Measurements from ENCODE around the gene SGSM2. TPM values are rescaled to one million over a fixed set of nuclear protein-coding genes. Genes with fewer than 3 reads are reported as not detected.

SGSM2 gene
- total RNA-seq, 2 experiments from 2014 or later: 46.4 to 57.0 TPM

DNA sequence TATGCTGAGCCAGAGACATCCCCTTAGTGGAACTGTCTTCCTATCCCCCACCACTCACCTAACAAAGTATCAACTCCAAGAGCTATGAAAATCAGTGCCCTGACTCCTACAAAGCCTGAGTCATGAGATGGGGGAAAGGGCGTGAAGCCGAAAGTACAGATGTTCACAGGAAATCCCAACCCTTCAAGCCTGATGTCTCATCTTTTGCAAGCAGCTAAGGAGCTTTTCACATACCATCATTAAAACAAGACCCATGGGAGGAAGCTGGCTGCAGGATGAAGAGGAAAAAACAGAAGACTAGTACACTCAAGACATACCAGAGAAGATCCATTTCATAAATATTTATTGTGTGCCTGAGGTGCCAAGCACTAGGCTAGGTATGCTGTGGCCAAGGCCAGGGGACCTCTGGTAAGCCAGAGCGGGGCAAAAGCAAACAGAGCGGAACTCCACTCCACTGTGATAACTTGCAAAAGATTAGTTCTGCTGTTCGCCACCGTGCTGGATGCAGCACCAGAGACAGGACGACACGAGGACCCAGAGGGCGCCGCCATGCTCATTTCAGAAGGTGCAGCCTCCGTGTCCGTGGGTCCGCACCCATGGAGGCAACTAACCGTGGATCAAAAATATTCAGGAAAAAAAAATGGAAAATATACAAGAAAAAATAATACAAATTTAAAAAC, 68.1 kb downstream of the SGSM2 start:
- no peak for DNase-seq
- no peaks in the 10 kb centered on the region for H3K9me3 Mint-ChIP-seq (ENCODE audit: low read depth)
- H3K36me3 Mint-ChIP-seq: no peaks in the 10 kb centered on the region
- CTCF ChIA-PET: interaction anchor here (0.6 to 7.3 kb wide), 4 partner anchors 11 to 322 kb away, joined by 4 to 94 read pairs (median 38); no protein-coding TSS in a partner anchor
- no peak overlapping the region for H3K4me3 Mint-ChIP-seq
- peaks cover 29% of the 10 kb centered on the region for H3K4me1 Mint-ChIP-seq
- ATAC-seq: no peak
- no peaks in the 10 kb centered on the region for H3K27me3 Mint-ChIP-seq
- no peak overlapping the region for H3K27ac Mint-ChIP-seq

DNA sequence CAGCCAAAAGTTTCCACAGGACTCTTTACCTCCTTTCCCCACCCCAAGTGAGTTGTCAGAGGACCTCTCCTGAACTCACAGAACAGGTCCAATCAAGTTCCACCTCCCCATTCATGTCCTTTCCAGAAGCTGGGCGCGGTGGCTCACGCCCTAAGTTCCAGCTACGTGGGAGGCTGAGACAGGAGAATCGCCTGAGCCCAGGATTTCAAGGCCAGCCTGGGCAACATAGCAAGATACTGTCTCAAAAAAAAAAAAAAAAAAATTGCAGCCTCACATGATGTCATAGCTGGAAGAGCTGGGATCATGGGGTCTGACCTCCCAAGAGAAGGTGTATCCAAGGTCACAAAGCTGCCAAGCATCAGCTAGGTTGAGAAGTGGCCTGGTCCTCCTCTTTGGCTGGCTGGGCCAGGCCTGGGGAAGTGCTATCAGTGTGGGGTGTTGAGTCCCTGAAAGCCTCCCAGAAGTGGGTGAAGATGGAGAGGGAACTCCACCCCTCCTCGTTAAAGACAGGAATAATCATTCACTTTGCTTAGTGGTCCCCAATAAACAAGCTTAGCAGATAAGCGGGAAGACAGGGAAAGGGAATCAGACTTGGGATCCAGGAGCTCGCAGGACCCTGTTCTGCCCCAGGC, 69.1 kb downstream of the SGSM2 start:
- Mint-ChIP-seq H3K27ac (peak overlapping the region; percentile 2), H3K4me3 (no peak overlapping the region)
- CTCF ChIA-PET: interaction anchor here (2.0 to 7.3 kb wide), 3 partner anchors 10 to 23 kb away, joined by 8 to 70 read pairs (median 30); no protein-coding TSS in a partner anchor

DNA sequence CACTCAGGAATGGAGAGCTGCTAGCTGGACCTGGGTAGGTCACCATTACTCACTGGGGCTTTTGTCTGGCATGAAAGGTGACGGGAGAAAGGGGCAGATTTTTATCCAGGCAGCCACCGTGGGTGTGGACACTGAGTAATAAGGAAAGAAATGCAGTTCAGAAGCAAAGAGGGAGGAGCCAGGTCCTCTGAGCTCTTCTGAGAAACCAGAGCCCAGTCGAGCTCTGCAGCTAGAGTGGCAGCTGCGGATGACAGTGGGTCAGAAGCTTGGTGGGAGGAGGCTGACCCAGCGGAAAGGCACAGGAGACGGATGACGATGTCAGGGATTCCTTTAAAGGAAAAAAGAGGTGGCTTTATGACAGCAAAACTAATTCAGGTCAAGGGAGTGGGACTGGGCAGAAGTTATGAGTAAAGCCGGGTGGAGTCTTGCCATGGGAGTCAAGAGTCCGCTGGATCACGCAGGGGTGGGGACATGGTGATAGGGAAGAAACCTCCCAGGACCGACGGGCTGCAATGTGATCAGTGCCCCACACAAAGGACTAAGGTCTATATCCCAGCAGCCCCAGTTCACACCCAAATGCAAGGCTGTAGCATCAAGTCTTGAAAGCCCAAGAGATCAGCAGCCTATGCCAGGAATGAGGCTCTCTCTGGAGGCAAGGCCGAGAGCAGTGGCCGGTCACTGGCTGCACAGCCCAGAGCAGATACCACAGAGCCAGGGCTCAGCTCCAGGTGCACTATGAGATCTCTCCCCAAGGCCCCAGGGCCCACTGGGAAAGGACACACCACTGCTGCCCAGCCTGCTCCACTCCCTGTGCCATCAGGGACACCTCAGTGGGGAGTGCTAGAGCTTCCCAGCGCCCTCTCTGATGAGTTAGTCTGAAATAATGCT, 69.8 kb downstream of the SGSM2 start:
- CTCF ChIA-PET: interaction anchor here (1.0 to 7.3 kb wide), 4 partner anchors 10 to 24 kb away, joined by 3 to 70 read pairs (median 19); no protein-coding TSS in a partner anchor
- DNase-seq (no peak), ATAC-seq (no peak)
- no peaks in the 10 kb centered on the region for H3K9me3 Mint-ChIP-seq (ENCODE audit: low read depth)
- H3K27ac Mint-ChIP-seq: peak overlapping the region; percentile 40
- H3K27me3 Mint-ChIP-seq: no peaks in the 10 kb centered on the region
- H3K4me1 Mint-ChIP-seq: peaks cover 26% of the 10 kb centered on the region
- H3K36me3 Mint-ChIP-seq: no peaks in the 10 kb centered on the region
- H3K4me3 Mint-ChIP-seq: no peak overlapping the region

More for the DNA sequence above, 69.1 kb downstream of the SGSM2 start:
- Mint-ChIP-seq H3K9me3 (ENCODE audit: low read depth) (no peaks in the 10 kb centered on the region), H3K4me1 (peaks cover 29% of the 10 kb centered on the region), H3K36me3 (no peaks in the 10 kb centered on the region), H3K27me3 (no peaks in the 10 kb centered on the region)
- DNase-seq (no peak), ATAC-seq (no peak)

DNA sequence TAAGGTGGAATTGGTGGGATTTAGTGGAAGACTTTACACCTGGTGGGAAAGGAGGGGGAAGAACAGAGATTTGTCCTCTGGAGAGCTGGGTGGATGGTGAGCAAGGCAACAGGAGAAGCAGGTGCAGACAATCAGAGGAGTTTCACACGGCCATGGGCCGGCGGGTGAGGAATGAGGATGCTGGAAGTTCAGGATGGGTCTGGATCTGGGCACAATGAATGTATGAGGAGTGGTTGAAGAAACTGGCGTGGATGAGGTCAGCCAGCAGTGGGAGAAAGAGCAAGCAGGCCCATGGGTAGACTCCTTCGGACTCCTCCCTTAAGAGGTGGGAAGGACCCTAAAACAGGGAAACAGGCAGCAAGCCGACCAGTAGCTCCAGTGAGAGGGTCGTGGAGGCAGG, 73.7 kb downstream of the SGSM2 start:
- no peaks in the 10 kb centered on the region for H3K9me3 Mint-ChIP-seq (ENCODE audit: low read depth)
- H3K27ac Mint-ChIP-seq: no peak overlapping the region
- CTCF ChIA-PET: interaction anchor here (4.8 kb wide), 1 partner anchor 29 kb away, joined by 48 read pairs; no protein-coding TSS in a partner anchor
- H3K4me3 Mint-ChIP-seq: no peak overlapping the region
- ATAC-seq (no peak), DNase-seq (no peak)
- H3K36me3 Mint-ChIP-seq: peaks cover 3% of the 10 kb centered on the region
- H3K27me3 Mint-ChIP-seq: no peaks in the 10 kb centered on the region
- H3K4me1 Mint-ChIP-seq: peaks cover 9% of the 10 kb centered on the region

DNA sequence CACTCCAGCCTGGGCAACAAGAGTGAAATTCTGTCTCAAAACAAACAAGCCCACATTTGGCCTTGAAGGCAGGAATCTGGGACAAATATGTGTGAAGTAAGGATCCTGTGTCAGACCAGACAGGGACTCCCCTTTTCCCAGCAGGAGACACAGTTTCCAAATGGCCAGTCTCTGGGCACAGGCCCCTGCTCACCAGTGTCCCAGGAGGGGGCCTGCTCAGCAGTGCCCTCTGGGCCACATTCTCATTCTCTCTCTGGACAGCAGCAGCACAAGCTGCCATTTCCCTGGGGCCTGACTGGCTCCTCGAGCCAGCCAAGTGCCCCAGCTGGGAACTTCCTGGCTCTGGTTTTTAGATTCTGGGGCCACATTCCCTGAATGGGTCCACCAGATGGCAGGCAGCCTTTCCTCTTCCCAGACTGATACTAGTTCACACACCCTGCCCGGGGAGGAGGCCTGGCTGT, 75.3 kb downstream of the SGSM2 start:
- Mint-ChIP-seq H3K4me3 (no peak overlapping the region), H3K36me3 (peaks cover 3% of the 10 kb centered on the region), H3K4me1 (peaks cover 5% of the 10 kb centered on the region), H3K9me3 (ENCODE audit: low read depth) (no peaks in the 10 kb centered on the region), H3K27ac (peak overlapping the region; percentile 28), H3K27me3 (no peaks in the 10 kb centered on the region)
- CTCF ChIA-PET: interaction anchor here (1.9 to 4.8 kb wide), 2 partner anchors 10 to 31 kb away, joined by 8 to 48 read pairs; no protein-coding TSS in a partner anchor
- ATAC-seq: no peak
- DNase-seq: no peak

DNA sequence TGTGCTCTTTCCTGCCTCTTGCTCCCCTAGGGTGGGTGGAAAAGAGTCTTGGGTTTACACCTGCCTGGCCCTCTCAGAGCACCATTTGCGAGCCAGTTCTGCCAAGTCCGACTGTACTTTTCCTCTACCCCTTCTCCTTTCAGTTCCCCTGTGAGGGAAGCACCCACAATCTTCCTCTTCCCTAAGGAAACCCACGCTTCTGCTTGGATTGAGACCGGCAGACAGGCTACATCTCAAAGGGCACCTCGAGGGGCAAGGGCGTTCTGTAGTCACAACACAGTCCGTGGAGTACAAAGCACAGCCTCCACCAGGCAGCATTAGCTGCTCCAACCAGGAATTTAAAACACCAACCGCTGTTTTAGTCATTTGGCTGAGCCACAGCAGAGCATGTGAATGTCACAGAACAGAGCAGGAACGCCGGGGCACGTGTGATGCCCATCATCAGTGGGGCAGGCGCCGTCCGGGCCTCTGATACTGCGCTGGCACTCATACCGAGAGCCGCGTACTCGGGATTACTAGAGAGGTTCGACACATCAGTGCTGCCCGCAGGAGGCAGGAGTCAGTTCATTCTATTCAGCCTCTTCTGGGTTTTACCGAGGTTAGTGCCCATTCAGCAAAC, 77.3 kb downstream of the SGSM2 start:
- no peak for DNase-seq
- H3K4me3 Mint-ChIP-seq: no peak overlapping the region
- H3K27me3 Mint-ChIP-seq: no peaks in the 10 kb centered on the region
- CTCF ChIA-PET: interaction anchor here (1.8 to 5.2 kb wide), 5 partner anchors 10 to 170 kb away, joined by 5 to 323 read pairs (median 48); no protein-coding TSS in a partner anchor
- no peak for ATAC-seq
- H3K36me3 Mint-ChIP-seq: peaks cover 3% of the 10 kb centered on the region
- peak overlapping the region; percentile 13 for H3K27ac Mint-ChIP-seq
- no peaks in the 10 kb centered on the region for H3K9me3 Mint-ChIP-seq (ENCODE audit: low read depth)
- H3K4me1 Mint-ChIP-seq: peaks cover 5% of the 10 kb centered on the region

DNA sequence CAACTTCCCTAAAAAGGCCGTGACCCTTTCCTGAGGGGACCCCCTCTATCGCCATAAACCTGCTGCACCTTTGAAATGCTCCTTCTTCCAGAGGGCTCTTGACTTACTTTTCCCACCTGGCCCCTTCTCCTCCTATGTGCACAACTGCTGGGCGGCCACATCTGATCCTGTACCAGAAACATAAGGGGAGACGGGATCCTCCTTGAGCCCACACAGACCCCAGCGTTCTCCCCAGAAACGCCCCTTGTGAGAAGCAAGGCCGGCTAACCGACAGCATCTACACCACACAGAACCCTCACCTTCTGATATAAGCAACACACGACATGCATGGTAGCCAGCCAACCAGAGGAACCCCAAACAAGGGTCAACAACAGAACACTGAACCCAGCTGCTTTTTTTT, 77.8 kb downstream of the SGSM2 start:
- CTCF ChIA-PET: interaction anchor here (1.4 to 5.2 kb wide), 12 partner anchors 10 to 522 kb away, joined by 3 to 323 read pairs (median 7); no protein-coding TSS in a partner anchor
- no peaks in the 10 kb centered on the region for H3K9me3 Mint-ChIP-seq (ENCODE audit: low read depth)
- no peaks in the 10 kb centered on the region for H3K27me3 Mint-ChIP-seq
- peaks cover 5% of the 10 kb centered on the region for H3K4me1 Mint-ChIP-seq
- no peak for DNase-seq
- H3K36me3 Mint-ChIP-seq: peaks cover 3% of the 10 kb centered on the region
- no peak overlapping the region for H3K27ac Mint-ChIP-seq
- no peak for ATAC-seq
- no peak overlapping the region for H3K4me3 Mint-ChIP-seq

DNA sequence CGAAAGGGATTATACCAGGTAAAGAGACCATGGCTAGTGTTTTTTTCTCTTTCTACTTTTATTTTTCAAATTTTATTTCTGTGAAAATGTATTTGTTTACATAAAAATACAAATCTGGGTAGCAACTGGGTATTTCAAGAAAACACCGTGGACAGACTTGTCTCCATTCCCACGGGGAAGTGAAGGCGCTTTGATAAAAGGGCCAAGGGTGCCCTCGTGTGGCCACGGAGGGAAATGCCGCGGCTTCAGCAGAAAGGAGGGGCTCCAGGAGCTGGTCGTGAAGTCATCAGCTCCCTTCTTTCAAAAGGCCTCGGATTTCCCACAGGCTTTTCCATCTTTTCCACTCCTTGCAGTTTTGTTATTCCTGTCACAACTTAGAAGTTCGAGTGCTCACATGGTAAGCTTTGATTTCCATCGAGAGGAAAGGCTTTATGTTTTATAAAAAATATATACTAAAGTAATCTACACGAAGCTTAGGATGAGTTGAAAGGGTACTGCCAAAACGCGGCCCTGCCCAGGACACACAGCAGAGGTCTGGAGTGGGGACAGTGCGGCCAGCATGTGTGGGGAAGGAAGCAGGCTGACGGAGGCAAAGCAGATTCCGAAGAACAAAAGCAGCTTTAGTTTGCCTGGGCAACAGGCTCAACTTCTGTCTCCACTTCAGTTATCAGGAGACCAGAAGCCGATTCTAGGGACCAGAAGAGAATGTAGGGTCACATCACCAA, 78.9 kb downstream of the SGSM2 start:
- H3K36me3 Mint-ChIP-seq: peaks cover 3% of the 10 kb centered on the region
- H3K4me1 Mint-ChIP-seq: peaks cover 5% of the 10 kb centered on the region
- no peak overlapping the region for H3K4me3 Mint-ChIP-seq
- H3K27me3 Mint-ChIP-seq: no peaks in the 10 kb centered on the region
- CTCF ChIA-PET: interaction anchor here (0.5 to 5.2 kb wide), 51 partner anchors 9 to 606 kb away, joined by 3 to 323 read pairs (median 4); partner anchors contain the start of genes HIC1, METTL16, MNT and SGSM2
- no peak overlapping the region for H3K27ac Mint-ChIP-seq
- DNase-seq (peak; percentile 90), ATAC-seq (peak; percentile 70)
- H3K9me3 Mint-ChIP-seq (ENCODE audit: low read depth): no peaks in the 10 kb centered on the region

DNA sequence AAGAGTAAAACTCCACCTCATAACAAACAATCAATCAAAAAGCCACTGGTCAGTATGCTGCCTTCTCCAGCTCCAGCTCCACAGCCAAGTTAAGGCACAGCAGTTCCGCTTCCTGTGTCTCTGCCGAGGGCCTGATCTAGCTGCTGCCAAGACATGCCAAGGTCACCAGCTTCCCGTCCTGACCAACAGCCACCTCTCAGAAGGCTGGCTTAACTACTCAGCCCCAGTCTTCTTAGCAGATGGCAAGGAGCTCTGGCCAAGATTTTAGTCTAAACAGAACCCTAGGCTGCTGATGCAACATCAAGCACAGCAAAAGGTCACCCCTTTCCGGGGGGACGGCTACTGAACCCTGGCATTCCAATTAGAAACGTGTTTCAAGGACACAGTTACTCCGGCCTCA, 81.3 kb downstream of the SGSM2 start:
- ATAC-seq: no peak
- Mint-ChIP-seq H3K4me1 (peaks cover 5% of the 10 kb centered on the region), H3K27me3 (no peaks in the 10 kb centered on the region), H3K9me3 (ENCODE audit: low read depth) (no peaks in the 10 kb centered on the region), H3K4me3 (no peak overlapping the region), H3K27ac (no peak overlapping the region), H3K36me3 (peaks cover 2% of the 10 kb centered on the region)
- CTCF ChIA-PET: interaction anchor here (1.5 to 5.2 kb wide), 5 partner anchors 9 to 36 kb away, joined by 3 to 323 read pairs (median 8); no protein-coding TSS in a partner anchor
- DNase-seq: no peak

DNA sequence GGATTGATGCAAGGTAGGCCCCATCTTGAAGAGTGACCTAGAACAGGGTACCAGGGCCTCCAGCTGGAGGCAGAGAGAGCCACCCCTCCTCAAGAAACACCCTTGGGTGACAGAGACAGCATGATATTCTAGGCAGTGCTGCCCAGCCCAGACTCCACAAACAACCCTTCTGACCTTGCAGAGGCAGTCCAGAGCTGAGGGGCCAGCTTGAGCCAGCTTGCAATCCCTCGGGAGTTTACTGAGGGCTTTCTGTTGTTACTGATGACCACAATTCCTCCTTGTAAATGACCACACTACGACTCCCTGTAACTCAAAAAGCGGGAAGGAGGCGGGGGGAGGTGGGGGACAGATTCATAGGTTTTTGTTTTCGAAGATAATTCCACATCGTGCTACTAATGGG, 82.2 kb downstream of the SGSM2 start:
- no peaks in the 10 kb centered on the region for H3K27me3 Mint-ChIP-seq
- DNase-seq (no peak), ATAC-seq (no peak)
- CTCF ChIA-PET: interaction anchor here (0.8 to 5.2 kb wide), 4 partner anchors 8 to 37 kb away, joined by 3 to 323 read pairs (median 4); no protein-coding TSS in a partner anchor
- H3K4me1 Mint-ChIP-seq: peaks cover 5% of the 10 kb centered on the region
- H3K4me3 Mint-ChIP-seq: no peak overlapping the region
- H3K9me3 Mint-ChIP-seq (ENCODE audit: low read depth): no peaks in the 10 kb centered on the region
- no peak overlapping the region for H3K27ac Mint-ChIP-seq
- no peaks in the 10 kb centered on the region for H3K36me3 Mint-ChIP-seq

DNA sequence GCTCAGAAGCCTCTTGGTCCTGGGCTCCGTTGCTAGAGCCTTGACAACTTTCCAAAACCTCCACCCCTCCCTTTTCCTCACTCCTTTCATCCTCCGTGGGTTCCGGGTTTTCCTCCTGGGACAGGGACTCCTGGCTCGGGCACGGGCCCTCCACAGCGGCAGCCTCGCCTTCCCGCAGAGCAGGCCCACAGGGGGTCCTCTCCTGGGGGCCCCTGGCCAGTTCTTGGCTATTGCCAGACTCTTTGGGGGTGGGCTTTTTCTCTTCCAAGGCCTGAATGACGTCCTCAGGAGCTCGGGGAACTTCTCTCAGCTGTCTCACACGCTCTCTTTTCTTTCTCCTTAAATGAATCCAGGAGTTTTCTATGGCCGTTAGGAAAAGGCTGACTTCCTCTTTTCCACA, 82.9 kb downstream of the SGSM2 start:
- peaks cover 5% of the 10 kb centered on the region for H3K4me1 Mint-ChIP-seq

More for the DNA sequence above, 82.9 kb downstream of the SGSM2 start:
- no peaks in the 10 kb centered on the region for H3K9me3 Mint-ChIP-seq (ENCODE audit: low read depth)
- H3K27me3 Mint-ChIP-seq: no peaks in the 10 kb centered on the region
- ATAC-seq: no peak
- H3K4me3 Mint-ChIP-seq: no peak overlapping the region
- no peaks in the 10 kb centered on the region for H3K36me3 Mint-ChIP-seq
- CTCF ChIA-PET: interaction anchor here (0.9 to 5.2 kb wide), 2 partner anchors 38 kb away, joined by 3 to 323 read pairs; no protein-coding TSS in a partner anchor
- DNase-seq: no peak
- no peak overlapping the region for H3K27ac Mint-ChIP-seq

All from activated CD8-positive, alpha-beta memory T cell treated with anti-CD3 and anti-CD28 coated beads, Interleukin-2, amount 10 ng/mL, durations not matched to agents 7 days and 5 days (primary cell).